Upper lobe of right lung (tissue), 1 donor: ENCODE results near the gene TUBB. TPM values are rescaled to one million over a fixed set of nuclear protein-coding genes. Genes with fewer than 3 reads are reported as not detected.
A peak's percentile ranks its signal among the peaks of the same experiment; 100 is the strongest.

ENCODE experiments used
- ATAC-seq: fragments of 200-7000 bp; cut with Tn5 transposase; one replicate; pipeline ENCODE4 v1.9.1; 2020; ENCODE audit warnings: mild to moderate bottlenecking, moderate library complexity
- DNase-seq: peaks from one replicate; pipeline ENCODE4 v3.0.0-alpha.2; 2020
- H3K27ac ChIP-seq: fragments of 200-600 bp; one replicate; pipeline ENCODE4 v1.8.0; 2022
- H3K27me3 ChIP-seq: fragments of 200-600 bp; one replicate; pipeline ENCODE4 v1.8.0; 2022; ENCODE audit warnings: mild to moderate bottlenecking
- H3K36me3 ChIP-seq: fragments of 200-600 bp; one replicate; pipeline ENCODE4 v1.8.0; 2022
- H3K4me1 ChIP-seq: fragments of 200-600 bp; one replicate; pipeline ENCODE4 v1.8.0; 2022
- H3K4me3 ChIP-seq: fragments of 200-600 bp; one replicate; pipeline ENCODE4 v1.8.0; 2022; ENCODE audit warnings: mild to moderate bottlenecking
- H3K9me3 ChIP-seq: fragments of 200-600 bp; one replicate; pipeline ENCODE4 v1.8.0; 2022
- CTCF ChIP-seq: fragments of 200-600 bp; IDR thresholded peaks from one replicate; pipeline ENCODE4 v1.8.0; 2022; ENCODE audit warnings: antibody characterized with exemption
- intact Hi-C: fragments of 100-400 bp; cut with DNase I; formaldehyde crosslinking; loops from one replicate; pipeline ENCODE4 v1.11.0; 2022
- total RNA-seq: library from RNA; stranded (reverse); fragmentation: NEBNext Ultra II Directional; extraction: Animal tissue kit (Norgen Biotek cat#: 25700); gene quantifications from one replicate; pipeline ENCODE4 v1.2.1, GENCODE V29; 2021
- donor health status: DM: no; HTN: yes; CAD: no; lungs with severe emphysema.

The TUBB gene
- total RNA-seq, 1 donor from 2014 or later: 243 TPM

GRCh38 chr6:30689022-30689865, 30.9 kb upstream of the TUBB start:
- no peak overlapping the region for H3K4me3 ChIP-seq
- TF ChIP-seq CTCF: no peak
- H3K27me3 ChIP-seq: no peaks in the 10 kb centered on the region
- peaks cover 33% of the 10 kb centered on the region for H3K4me1 ChIP-seq
- DNase-seq: no peak
- no peak for ATAC-seq
- no peaks in the 10 kb centered on the region for H3K36me3 ChIP-seq
- peak overlapping the region; percentile 92 for H3K27ac ChIP-seq
- no peaks in the 10 kb centered on the region for H3K9me3 ChIP-seq
- intact Hi-C loops: no loop called here

GRCh38 chr6:30689985-30690384, 30.2 kb upstream of the TUBB start:
- peak; percentile 40 for DNase-seq
- ATAC-seq: no peak
- peaks cover 33% of the 10 kb centered on the region for H3K4me1 ChIP-seq

GRCh38 chr6:30690403-30691207, 29.5 kb upstream of the TUBB start, which contains the start of gene NRM:
Gene NRM, minus strand, starts transcription at chr6:30690984. Its CDS starts 10 bp downstream, at chr6:30690974.
- peak within 1 kb of the TSS; percentile 62 for H3K27ac ChIP-seq

More at GRCh38 chr6:30689985-30690384, 30.2 kb upstream of the TUBB start:
- peak overlapping the region; percentile 58 for H3K4me3 ChIP-seq
- intact Hi-C loops: no loop called here
- no peaks in the 10 kb centered on the region for H3K36me3 ChIP-seq
- TF ChIP-seq CTCF: no peak
- H3K27ac ChIP-seq: peak overlapping the region; percentile 62
- H3K27me3 ChIP-seq: no peaks in the 10 kb centered on the region
- no peaks in the 10 kb centered on the region for H3K9me3 ChIP-seq

GRCh38 chr6:30691208-30691847, 28.8 kb upstream of the TUBB start:
- ATAC-seq: no peak
- H3K27ac ChIP-seq: peak overlapping the region; percentile 62
- DNase-seq: no peak
- intact Hi-C loops: no loop called here
- no peaks in the 10 kb centered on the region for H3K36me3 ChIP-seq
- no peaks in the 10 kb centered on the region for H3K9me3 ChIP-seq
- no peaks in the 10 kb centered on the region for H3K27me3 ChIP-seq
- peaks cover 36% of the 10 kb centered on the region for H3K4me1 ChIP-seq
- TF ChIP-seq CTCF: no peak
- peak overlapping the region; percentile 58 for H3K4me3 ChIP-seq

More at GRCh38 chr6:30690403-30691207, 29.5 kb upstream of the TUBB start, which contains the start of gene NRM:
- Histone ChIP-seq H3K27me3 (no peaks in the 10 kb centered on the region), H3K4me3 (peak within 1 kb of the TSS; percentile 58), H3K4me1 (peaks cover 32% of the 10 kb centered on the region), H3K36me3 (no peaks in the 10 kb centered on the region), H3K9me3 (no peaks in the 10 kb centered on the region)
- ATAC-seq (peak; percentile 83), DNase-seq (peak; percentile 92)
- intact Hi-C loops: no loop called here
- TF ChIP-seq CTCF: no peak

GRCh38 chr6:30696432-30696831, 23.7 kb upstream of the TUBB start:
- H3K4me3 ChIP-seq: no peak overlapping the region
- ATAC-seq (no peak), DNase-seq (no peak)
- no peaks in the 10 kb centered on the region for H3K9me3 ChIP-seq
- H3K4me1 ChIP-seq: peaks cover 12% of the 10 kb centered on the region
- no peaks in the 10 kb centered on the region for H3K27me3 ChIP-seq
- intact Hi-C loops: no loop called here
- peaks cover under 1% of the 10 kb centered on the region for H3K36me3 ChIP-seq
- no peak overlapping the region for H3K27ac ChIP-seq
- TF ChIP-seq CTCF: no peak
